ENCODE measurements around the gene IL15RA. TPM values are rescaled to one million over a fixed set of nuclear protein-coding genes. Genes with fewer than 3 reads are reported as not detected.

Gene IL15RA
- 1 to 10 TPM in 3 of 6 donors, under 1 TPM in 2, not detected in 1; 0.94 to 2.3 (median 1.9) TPM for polyA plus RNA-seq (ENCODE audit: low read depth in 6 of 6)

GRCh38 chr10:5977471-5978229, at the start of gene IL15RA:
TSS of gene IL15RA (minus strand) at chr10:5977543. CDS start at chr10:5977492, 51 bp downstream.
- Mint-ChIP-seq H3K36me3 (no peaks in the 10 kb centered on the region), H3K4me1 (peaks cover 14 to 29% (median 23%) of the 10 kb centered on the region in 3 donors), H3K27ac (peak within 1 kb of the TSS; percentile 87 to 97 (median 93)), H3K27me3 (peaks cover 0 to 5% (median 0%) of the 10 kb centered on the region in 3 donors), H3K4me3 (peak within 1 kb of the TSS; percentile 90 to 98 (median 94)), H3K9me3 (no peaks in the 10 kb centered on the region)
- DNase-seq (peak; percentile 76), ATAC-seq (ENCODE audit: low read depth in 2 of 2) (peak; percentile 73)

GRCh38 chr10:6025683-6026255, 48.4 kb upstream of the IL15RA start:
- Mint-ChIP-seq H3K27ac (no peak overlapping the region), H3K36me3 (peaks cover 5 to 10% of the 10 kb centered on the region in 2 donors), H3K4me1 (peaks cover 3 to 8% (median 7%) of the 10 kb centered on the region in 3 donors), H3K27me3 (no peaks in the 10 kb centered on the region), H3K4me3 (no peak overlapping the region), H3K9me3 (peaks cover 0 to 10% (median 7%) of the 10 kb centered on the region in 7 donors)
- DNase-seq (no peak), ATAC-seq (ENCODE audit: low read depth in 2 of 2) (no peak)

GRCh38 chr10:6024334-6024682, 47.0 kb upstream of the IL15RA start:
- DNase-seq, result no peak
- Mint-ChIP-seq H3K27me3 (no peaks in the 10 kb centered on the region), H3K27ac (peak overlapping the region in 1 of 6 donors; percentile 18), H3K4me1 (peaks cover 3 to 8% (median 8%) of the 10 kb centered on the region in 3 donors), H3K4me3 (no peak overlapping the region), H3K36me3 (peaks cover 2 to 5% of the 10 kb centered on the region in 2 donors), H3K9me3 (peaks cover 0 to 3% (median 0%) of the 10 kb centered on the region in 7 donors)
- ATAC-seq (ENCODE audit: low read depth in 2 of 2), result no peak

- ATAC-seq (ENCODE audit: low read depth in 2 of 2) (no peak), DNase-seq (no peak)
- Mint-ChIP-seq H3K27me3 (no peaks in the 10 kb centered on the region), H3K4me1 (peaks cover 8% of the 10 kb centered on the region in 3 donors), H3K4me3 (no peak overlapping the region), H3K27ac (no peak overlapping the region), H3K9me3 (peaks cover 0 to 4% (median 0%) of the 10 kb centered on the region in 7 donors), H3K36me3 (peaks cover 5 to 7% of the 10 kb centered on the region in 2 donors)
These were observed 46.5 kb upstream of the IL15RA start for GRCh38 chr10:6023661-6024333.

- Mint-ChIP-seq H3K27me3 (no peaks in the 10 kb centered on the region), H3K4me1 (peaks cover 0 to 5% (median 3%) of the 10 kb centered on the region in 3 donors), H3K36me3 (peaks cover 5 to 9% of the 10 kb centered on the region in 2 donors), H3K4me3 (no peak overlapping the region), H3K27ac (peak overlapping the region in 1 of 6 donors; percentile 14), H3K9me3 (peaks cover 0 to 4% (median 0%) of the 10 kb centered on the region in 7 donors)
- ATAC-seq (ENCODE audit: low read depth in 2 of 2), result no peak
- no peak for DNase-seq
These were observed 45.3 kb upstream of the IL15RA start for GRCh38 chr10:6022660-6023059.

GRCh38 chr10:6020826-6021225, 43.5 kb upstream of the IL15RA start:
- Mint-ChIP-seq H3K36me3 (peaks cover 5 to 9% of the 10 kb centered on the region in 2 donors), H3K27me3 (no peaks in the 10 kb centered on the region), H3K4me3 (no peak overlapping the region), H3K9me3 (peaks cover 0 to 4% (median 0%) of the 10 kb centered on the region in 7 donors), H3K27ac (peak overlapping the region in 1 of 6 donors; percentile 79), H3K4me1 (peaks cover 0 to 5% (median 3%) of the 10 kb centered on the region in 3 donors)
- ATAC-seq (ENCODE audit: low read depth in 2 of 2), result no peak
- DNase-seq, result no peak

GRCh38 chr10:6019796-6020195, 42.5 kb upstream of the IL15RA start:
- Mint-ChIP-seq H3K4me1 (peaks cover 0 to 5% (median 3%) of the 10 kb centered on the region in 3 donors), H3K4me3 (no peak overlapping the region), H3K27me3 (no peaks in the 10 kb centered on the region), H3K36me3 (peaks cover 5 to 9% of the 10 kb centered on the region in 2 donors), H3K9me3 (peaks cover 0 to 4% (median 0%) of the 10 kb centered on the region in 7 donors), H3K27ac (no peak overlapping the region)
- DNase-seq (no peak), ATAC-seq (ENCODE audit: low read depth in 2 of 2) (no peak)

GRCh38 chr10:6019010-6019782, 41.9 kb upstream of the IL15RA start:
- DNase-seq (no peak), ATAC-seq (ENCODE audit: low read depth in 2 of 2) (no peak)
- Mint-ChIP-seq H3K27me3 (no peaks in the 10 kb centered on the region), H3K36me3 (peaks cover 5 to 9% of the 10 kb centered on the region in 2 donors), H3K9me3 (peaks cover 0 to 4% (median 0%) of the 10 kb centered on the region in 7 donors), H3K4me3 (no peak overlapping the region), H3K27ac (peak overlapping the region in 2 of 6 donors; percentile 34 to 63), H3K4me1 (peaks cover 0 to 9% (median 6%) of the 10 kb centered on the region in 3 donors)

GRCh38 chr10:6018422-6018821, 41.1 kb upstream of the IL15RA start:
- Mint-ChIP-seq H3K4me3 (no peak overlapping the region), H3K27ac (no peak overlapping the region), H3K4me1 (peaks cover 0 to 15% (median 8%) of the 10 kb centered on the region in 3 donors), H3K27me3 (no peaks in the 10 kb centered on the region), H3K36me3 (peaks cover 5 to 9% of the 10 kb centered on the region in 2 donors), H3K9me3 (peaks cover 0 to 4% (median 0%) of the 10 kb centered on the region in 7 donors)
- ATAC-seq (ENCODE audit: low read depth in 2 of 2) (no peak), DNase-seq (no peak)

GRCh38 chr10:6017781-6018354, 40.5 kb upstream of the IL15RA start:
- peak overlapping the region in 1 of 6 donors; percentile 53 for H3K27ac Mint-ChIP-seq
- H3K4me1 Mint-ChIP-seq, result peaks cover 0 to 17% (median 8%) of the 10 kb centered on the region in 3 donors
- ATAC-seq (ENCODE audit: low read depth in 2 of 2) (no peak), DNase-seq (no peak)
- H3K27me3 Mint-ChIP-seq, result no peaks in the 10 kb centered on the region
- peaks cover 0 to 4% (median 0%) of the 10 kb centered on the region in 7 donors for H3K9me3 Mint-ChIP-seq
- H3K36me3 Mint-ChIP-seq, result peaks cover 5 to 9% of the 10 kb centered on the region in 2 donors
- no peak overlapping the region for H3K4me3 Mint-ChIP-seq

- Mint-ChIP-seq H3K27me3 (peaks cover 0 to 4% (median 0%) of the 10 kb centered on the region in 3 donors), H3K27ac (peak overlapping the region in 4 of 6 donors; percentile 8 to 62 (median 36)), H3K36me3 (peaks cover 0 to 15% of the 10 kb centered on the region in 2 donors), H3K4me3 (no peak overlapping the region), H3K9me3 (peaks cover 0 to 4% (median 0%) of the 10 kb centered on the region in 7 donors), H3K4me1 (peaks cover 0 to 13% (median 8%) of the 10 kb centered on the region in 3 donors)
- peak; percentile 76 for ATAC-seq (ENCODE audit: low read depth in 2 of 2)
- DNase-seq, result peak; percentile 58
These were observed 37.0 kb upstream of the IL15RA start for GRCh38 chr10:6014241-6014761.
